ENCODE results near the gene TTBK2. TPM values are rescaled to one million over a fixed set of nuclear protein-coding genes. Genes with fewer than 3 reads are reported as not detected.

TTBK2 gene
- polyA plus RNA-seq, 1 of the 3 experiments (the other 2 are of a cell fraction), result 4.5 TPM

- no peak overlapping the region for H3K4me3 ChIP-seq (ENCODE audit: low read depth in 2 of 2, low read length in 1 of 2)
- no peak for TF ChIP-seq USF1 (IDR thresholded peaks at IDR 0.05; ENCODE audit: borderline replicate concordance, low read depth)
- no peak for TF ChIP-seq EZH2phosphoT487 (IDR thresholded peaks at IDR 0.05; ENCODE audit: borderline replicate concordance, low read depth)
- TF ChIP-seq MAX (IDR thresholded peaks at IDR 0.05; ENCODE audit: low read depth), result no peak
- TF ChIP-seq TAF1 (IDR thresholded peaks at IDR 0.05; ENCODE audit: borderline replicate concordance, low read depth, low read length), result no peak
- TF ChIP-seq SMC3 (IDR thresholded peaks at IDR 0.05; ENCODE audit: low read depth, low read length), result no peak
- 93% methylated on average over 13 of the region's 15 CpGs for WGBS (ENCODE audit: low lambda C conversion rate)
- H3K4me1 ChIP-seq (ENCODE audit: control insufficient read depth in 1 of 2, insufficient read depth in 2 of 2, low read depth in 1 of 2, low read length in 1 of 2), result peaks cover 0 to 15% of the 10 kb centered on the region in 2 experiments; a peak in 1 of 4 replicates
- CTCF ChIA-PET, result interaction anchor here (1.2 kb wide), 1 partner anchor 194 kb away, joined by 3 read pairs; no protein-coding TSS in a partner anchor
- POLR2A ChIA-PET, result interaction anchor here (1.1 kb wide), 1 partner anchor 12 kb away, joined by 3 read pairs; no protein-coding TSS in a partner anchor
- H3K36me3 ChIP-seq (replicated peaks in 1 of 2; ENCODE audit: control insufficient read depth in 1 of 2, insufficient read depth in 2 of 2, low read length in 1 of 2), result peaks cover 27 to 67% of the 10 kb centered on the region in 2 experiments
- no peaks in the 10 kb centered on the region for H3K9me2 ChIP-seq
- H3K27me3 ChIP-seq (ENCODE audit: insufficient read depth), result no peaks in the 10 kb centered on the region
- DNase-seq, result no peak
- H3K4me2 ChIP-seq, result no peak overlapping the region
- no peak overlapping the region; a peak in 1 of 4 replicates for H3K27ac ChIP-seq (ENCODE audit: low read depth in 2 of 2, low read length in 1 of 2)
- H3K79me2 ChIP-seq (ENCODE audit: insufficient read depth), result peaks cover 21% of the 10 kb centered on the region
- H3F3A ChIP-seq (replicated peaks; ENCODE audit: insufficient read depth), result peaks cover 2% of the 10 kb centered on the region
- no peaks in the 10 kb centered on the region for H4K20me1 ChIP-seq (ENCODE audit: insufficient read depth)
- no peaks in the 10 kb centered on the region for H3K9me3 ChIP-seq
- no peak overlapping the region for H2AFZ ChIP-seq (ENCODE audit: low read depth)
- no peak overlapping the region for H3K9ac ChIP-seq
Observed at GRCh38 chr15:42732095-42732827, 188.3 kb downstream of the TTBK2 start.

GRCh38 chr15:42731461-42731860 lies 189.1 kb downstream of the TTBK2 start:
- Histone ChIP-seq H3K9me2 (no peaks in the 10 kb centered on the region), H3K79me2 (ENCODE audit: insufficient read depth) (peaks cover 17% of the 10 kb centered on the region), H3K27ac (ENCODE audit: low read depth in 2 of 2, low read length in 1 of 2) (no peak overlapping the region), H4K20me1 (ENCODE audit: insufficient read depth) (no peaks in the 10 kb centered on the region), H3K27me3 (ENCODE audit: insufficient read depth) (no peaks in the 10 kb centered on the region), H3K4me2 (no peak overlapping the region), H2AFZ (ENCODE audit: low read depth) (no peak overlapping the region), H3K4me3 (ENCODE audit: low read depth in 2 of 2, low read length in 1 of 2) (no peak overlapping the region), H3K9me3 (no peaks in the 10 kb centered on the region), H3K9ac (no peak overlapping the region), H3K36me3 (replicated peaks in 1 of 2; ENCODE audit: control insufficient read depth in 1 of 2, insufficient read depth in 2 of 2, low read length in 1 of 2) (peaks cover 34 to 75% of the 10 kb centered on the region in 2 experiments), H3K4me1 (ENCODE audit: control insufficient read depth in 1 of 2, insufficient read depth in 2 of 2, low read depth in 1 of 2, low read length in 1 of 2) (peaks cover 0 to 15% of the 10 kb centered on the region in 2 experiments; a peak in 1 of 4 replicates), H3F3A (replicated peaks; ENCODE audit: insufficient read depth) (no peaks in the 10 kb centered on the region)
- ChIA-PET CTCF (no interaction called here), POLR2A (no interaction called here)
- no peak for TF ChIP-seq NFIC (IDR thresholded peaks at IDR 0.05; ENCODE audit: borderline replicate concordance)
- TF ChIP-seq RAD21 (IDR thresholded peaks at IDR 0.05; ENCODE audit: low read length), result no peak
- TF ChIP-seq TCF12 (IDR thresholded peaks at IDR 0.05), result no peak
- TF ChIP-seq EZH2phosphoT487 (IDR thresholded peaks at IDR 0.05; ENCODE audit: borderline replicate concordance, low read depth), result no peak
- TF ChIP-seq TEAD4 (IDR thresholded peaks at IDR 0.05; ENCODE audit: borderline replicate concordance, insufficient read depth), result no peak
- no peak for TF ChIP-seq GABPA (IDR thresholded peaks at IDR 0.05; ENCODE audit: low read depth)
- TF ChIP-seq NRF1 (IDR thresholded peaks at IDR 0.05; ENCODE audit: low read depth, low read length), result no peak
- no peak for TF ChIP-seq CHD2 (IDR thresholded peaks at IDR 0.05; ENCODE audit: low read length, partially characterized antibody)
- TF ChIP-seq JUND (IDR thresholded peaks at IDR 0.05), result no peak
- no peak for TF ChIP-seq TAF1 (IDR thresholded peaks at IDR 0.05; ENCODE audit: borderline replicate concordance, low read depth, low read length)
- no peak for TF ChIP-seq FOSL2 (IDR thresholded peaks at IDR 0.05; ENCODE audit: borderline replicate concordance, low read depth)
- WGBS (ENCODE audit: low lambda C conversion rate), result 93% methylated on average over 6 of the region's 6 CpGs
- no peak for DNase-seq

All from SK-N-SH (cell line).